H9 (cell line): ENCODE data around the gene TESK2. TPM values are rescaled to one million over a fixed set of nuclear protein-coding genes. Genes with fewer than 3 reads are reported as not detected.

ENCODE experiments used
- DNase-seq: peaks from one replicate; pipeline ENCODE4 v3.0.0-alpha.2; 2017
- H2AFZ ChIP-seq: one replicate; pipeline ENCODE4 v1.6.1; 2013; ENCODE audit warnings: mild to moderate bottlenecking, low read length, control low read depth, moderate library complexity
- H2AK5ac ChIP-seq: 2 replicates; pipeline ENCODE4 v1.6.1; 2013; ENCODE audit warnings: low read length, control low read depth, mixed read lengths; ENCODE audit not compliant: insufficient read length
- H2BK120ac ChIP-seq: one replicate; pipeline ENCODE4 v1.6.1; 2013; ENCODE audit warnings: low read depth, mild to moderate bottlenecking, low read length, control low read depth, inconsistent platforms; ENCODE audit not compliant: poor library complexity, severe bottlenecking
- H2BK12ac ChIP-seq: 2 replicates; pipeline ENCODE4 v1.6.1; 2013; ENCODE audit warnings: low read length, control low read depth, mixed read lengths, low read depth; ENCODE audit not compliant: insufficient read length
- H2BK15ac ChIP-seq: 2 replicates; pipeline ENCODE4 v1.6.1; 2013; ENCODE audit warnings: low read depth, low read length, control low read depth
- H2BK20ac ChIP-seq: one replicate; pipeline ENCODE4 v1.6.1; 2013; ENCODE audit warnings: low read depth, mild to moderate bottlenecking, low read length, control low read depth, inconsistent platforms; ENCODE audit not compliant: poor library complexity, severe bottlenecking
- H2BK5ac ChIP-seq: 2 replicates; pipeline ENCODE4 v1.6.1; 2013; ENCODE audit warnings: low read length, control low read depth, mixed read lengths; ENCODE audit not compliant: insufficient read length
- H3K14ac ChIP-seq: 2 replicates; pipeline ENCODE4 v1.6.1; 2013; ENCODE audit warnings: low read length, control low read depth; ENCODE audit not compliant: insufficient read depth
- H3K18ac ChIP-seq: 2 replicates; pipeline ENCODE4 v1.6.1; 2013; ENCODE audit warnings: low read depth, mild to moderate bottlenecking, mixed read lengths, low read length, control low read depth; ENCODE audit not compliant: insufficient read length
- H3K23ac ChIP-seq: 2 replicates; pipeline ENCODE4 v1.6.1; 2013; ENCODE audit warnings: low read length, control low read depth, mixed read lengths, low read depth; ENCODE audit not compliant: insufficient read length
- H3K23me2 ChIP-seq: 2 replicates; pipeline ENCODE4 v1.6.1; 2013; ENCODE audit warnings: low read depth, mild to moderate bottlenecking, mixed read lengths, low read length, control low read depth; ENCODE audit not compliant: insufficient read length, poor library complexity, severe bottlenecking
- H3K27ac ChIP-seq: 2 replicates; pipeline ENCODE4 v1.5.1; 2013; ENCODE audit warnings: low read length, control low read depth, mixed read lengths, low read depth; ENCODE audit not compliant: insufficient read length
- H3K27me3 ChIP-seq: 2 replicates; pipeline ENCODE4 v1.6.1; 2013; ENCODE audit warnings: low read length, control low read depth, inconsistent platforms; ENCODE audit not compliant: insufficient read depth
- H3K4ac ChIP-seq: 2 replicates; pipeline ENCODE4 v1.6.1; 2013; ENCODE audit warnings: low read depth, mild to moderate bottlenecking, control low read depth, inconsistent platforms, low read length, moderate library complexity
- H3K4me1 ChIP-seq: 2 replicates; pipeline ENCODE4 v1.6.1; 2013; ENCODE audit warnings: low read length, control low read depth, inconsistent platforms; ENCODE audit not compliant: insufficient read depth
- H3K4me2 ChIP-seq: 2 replicates; pipeline ENCODE4 v1.6.1; 2013; ENCODE audit warnings: low read length, control low read depth, mixed read lengths; ENCODE audit not compliant: insufficient read length, insufficient read depth
- H3K56ac ChIP-seq: 2 replicates; pipeline ENCODE4 v1.6.1; 2013; ENCODE audit warnings: low read depth, mild to moderate bottlenecking, mixed read lengths, low read length, control low read depth; ENCODE audit not compliant: insufficient read length
- H3K79me1 ChIP-seq: 2 replicates; pipeline ENCODE4 v1.6.1; 2013; ENCODE audit warnings: low read depth, mild to moderate bottlenecking, moderate library complexity, low read length, control low read depth, inconsistent platforms; ENCODE audit not compliant: insufficient read depth, poor library complexity, severe bottlenecking
- H3K79me2 ChIP-seq: 2 replicates; pipeline ENCODE4 v1.6.1; 2013; ENCODE audit warnings: low read length, control low read depth, inconsistent platforms; ENCODE audit not compliant: insufficient read depth
- H3K9ac ChIP-seq: 2 replicates; pipeline ENCODE4 v1.6.1; 2013; ENCODE audit warnings: low read length, control low read depth, mixed read lengths; ENCODE audit not compliant: insufficient read length; ENCODE audit errors: extremely low read depth
- H3K9me3 ChIP-seq: one replicate; pipeline ENCODE4 v1.6.1; 2013; ENCODE audit warnings: low read depth, low read length, inconsistent platforms; ENCODE audit not compliant: control insufficient read depth
- H3T11ph ChIP-seq: one replicate; pipeline ENCODE4 v1.6.1; 2013; ENCODE audit warnings: mild to moderate bottlenecking, low read length, control low read depth, inconsistent platforms
- H4K20me1 ChIP-seq: one replicate; pipeline ENCODE4 v1.6.1; 2013; ENCODE audit not compliant: control insufficient read depth, insufficient read length, insufficient read depth
- H4K5ac ChIP-seq: 2 replicates; pipeline ENCODE4 v1.6.1; 2013; ENCODE audit warnings: low read depth, mild to moderate bottlenecking, mixed read lengths, low read length, control low read depth; ENCODE audit not compliant: insufficient read length
- H4K8ac ChIP-seq: replicated peaks from 2 replicates; pipeline ENCODE4 v1.6.1; 2013; ENCODE audit warnings: low read length, control low read depth, mixed read lengths, low read depth; ENCODE audit not compliant: insufficient read length
- H4K91ac ChIP-seq: 2 replicates; pipeline ENCODE4 v1.6.1; 2013; ENCODE audit warnings: low read depth, mild to moderate bottlenecking, moderate library complexity, mixed read lengths, low read length, control low read depth; ENCODE audit not compliant: insufficient read length
- H3K27ac Mint-ChIP-seq, 3 experiments: 2 replicates in 2 of 3; 3 replicates in 1 of 3; pipeline ENCODE4 v1.8.0; 2020 to 2021; ENCODE audit warnings: mixed read lengths in 3 of 3, mild to moderate bottlenecking in 1 of 3, moderate library complexity in 1 of 3
- H3K27me3 Mint-ChIP-seq: 2 replicates; pipeline ENCODE4 v1.8.0; 2021; ENCODE audit warnings: low read depth, mild to moderate bottlenecking, moderate library complexity, mixed read lengths
- H3K36me3 Mint-ChIP-seq, 3 experiments: 2 replicates in 2 of 3; 3 replicates in 1 of 3; pipeline ENCODE4 v1.8.0; 2020 to 2021; ENCODE audit warnings: low read depth in 3 of 3, mixed read lengths in 3 of 3; ENCODE audit not compliant: insufficient read depth in 1 of 3
- H3K4me1 Mint-ChIP-seq, 2 experiments: 2 replicates each; pipeline ENCODE4 v1.8.0; 2020; ENCODE audit warnings: mixed read lengths in 2 of 2
- H3K4me3 Mint-ChIP-seq, 2 experiments: 2 replicates in 1 of 2; 3 replicates in 1 of 2; pipeline ENCODE4 v1.8.0; 2020 to 2021; ENCODE audit warnings: mild to moderate bottlenecking in 2 of 2, mixed read lengths in 2 of 2, moderate library complexity in 1 of 2
- H3K9me3 Mint-ChIP-seq, 2 experiments: 2 replicates in 1 of 2; 3 replicates in 1 of 2; pipeline ENCODE4 v1.8.0; 2020; ENCODE audit warnings: mild to moderate bottlenecking in 2 of 2, mixed read lengths in 2 of 2, moderate library complexity in 1 of 2
- WGBS: extraction: QIAGEN DNeasy Blood & Tissue Kit; methylation state at CpG from one replicate; pipeline ENCODE4 v1.1.7; 2013; ENCODE audit warnings: missing lambda C conversion rate, low lambda C conversion rate, mixed read lengths; ENCODE audit not compliant: insufficient read length; ENCODE audit errors: extremely low coverage; 5-methylcytosine and 5-hydroxymethylcytosine counted together
- total RNA-seq: library from RNA; stranded (reverse); gene quantifications from 2 replicates; pipeline ENCODE4 v1.2.1, GENCODE V29; 2021
- TF ChIP-seq, protein P1 (sequence below): fragments of 200-600 bp; sonication (generic); conservative IDR thresholded peaks from 3 replicates; pipeline ENCODE4 v1.8.0; 2021; ENCODE audit warnings: antibody characterized with exemption, mild to moderate bottlenecking

The TESK2 gene
- total RNA-seq, 1 experiment from 2014 or later: 7.2 TPM

DNA sequence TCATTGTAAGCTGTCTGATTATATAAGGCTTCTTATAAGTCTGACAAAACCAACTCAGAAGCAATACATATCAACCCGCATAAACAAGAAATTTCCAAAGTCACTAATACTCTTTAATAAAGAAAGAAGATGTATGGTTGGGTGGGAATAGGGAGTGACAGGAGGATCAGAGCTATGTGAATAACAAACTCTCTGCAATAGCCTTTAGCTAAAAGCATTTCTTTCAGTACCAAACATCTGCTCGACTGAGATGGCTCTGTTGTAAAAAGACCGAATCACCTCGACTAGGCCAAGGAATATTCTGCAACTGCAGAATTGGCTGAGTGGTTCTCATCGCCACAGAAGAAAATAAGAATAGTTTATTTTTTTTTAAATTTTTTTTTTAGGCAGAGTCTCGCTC lies 111.4 kb downstream of the TESK2 start:
- H3K9me3 ChIP-seq: no peaks in the 10 kb centered on the region
- H3K23ac ChIP-seq: no peak overlapping the region
- H3K27ac Mint-ChIP-seq: no peak overlapping the region; a peak in 1 of 7 replicates
- no peaks in the 10 kb centered on the region for H3K23me2 ChIP-seq
- H3K9ac ChIP-seq: no peak overlapping the region
- no peak overlapping the region for H2AK5ac ChIP-seq
- no peak overlapping the region for H2AFZ ChIP-seq
- no peak overlapping the region for H2BK5ac ChIP-seq
- H3K27me3 Mint-ChIP-seq: no peaks in the 10 kb centered on the region
- no peaks in the 10 kb centered on the region for H3K79me2 ChIP-seq
- H3K79me1 ChIP-seq: no peaks in the 10 kb centered on the region
- TF ChIP-seq, protein P1, sequence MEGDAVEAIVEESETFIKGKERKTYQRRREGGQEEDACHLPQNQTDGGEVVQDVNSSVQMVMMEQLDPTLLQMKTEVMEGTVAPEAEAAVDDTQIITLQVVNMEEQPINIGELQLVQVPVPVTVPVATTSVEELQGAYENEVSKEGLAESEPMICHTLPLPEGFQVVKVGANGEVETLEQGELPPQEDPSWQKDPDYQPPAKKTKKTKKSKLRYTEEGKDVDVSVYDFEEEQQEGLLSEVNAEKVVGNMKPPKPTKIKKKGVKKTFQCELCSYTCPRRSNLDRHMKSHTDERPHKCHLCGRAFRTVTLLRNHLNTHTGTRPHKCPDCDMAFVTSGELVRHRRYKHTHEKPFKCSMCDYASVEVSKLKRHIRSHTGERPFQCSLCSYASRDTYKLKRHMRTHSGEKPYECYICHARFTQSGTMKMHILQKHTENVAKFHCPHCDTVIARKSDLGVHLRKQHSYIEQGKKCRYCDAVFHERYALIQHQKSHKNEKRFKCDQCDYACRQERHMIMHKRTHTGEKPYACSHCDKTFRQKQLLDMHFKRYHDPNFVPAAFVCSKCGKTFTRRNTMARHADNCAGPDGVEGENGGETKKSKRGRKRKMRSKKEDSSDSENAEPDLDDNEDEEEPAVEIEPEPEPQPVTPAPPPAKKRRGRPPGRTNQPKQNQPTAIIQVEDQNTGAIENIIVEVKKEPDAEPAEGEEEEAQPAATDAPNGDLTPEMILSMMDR: no peak
- no peak overlapping the region for H2BK120ac ChIP-seq
- H3K18ac ChIP-seq: no peak overlapping the region
- H3K56ac ChIP-seq: no peak overlapping the region
- no peak overlapping the region for H3K14ac ChIP-seq
- no peak overlapping the region for H4K91ac ChIP-seq
- H2BK20ac ChIP-seq: no peak overlapping the region
- H3K27ac ChIP-seq: no peak overlapping the region
- no peaks in the 10 kb centered on the region for H3K4me1 ChIP-seq
- no peaks in the 10 kb centered on the region for H3K36me3 Mint-ChIP-seq
- no peak overlapping the region for H3K4me3 Mint-ChIP-seq
- H3K27me3 ChIP-seq: no peaks in the 10 kb centered on the region
- H2BK15ac ChIP-seq: no peak overlapping the region
- H3K9me3 Mint-ChIP-seq: no peaks in the 10 kb centered on the region
- H3K4me2 ChIP-seq: no peak overlapping the region
- no peak overlapping the region for H2BK12ac ChIP-seq
- H3K4me1 Mint-ChIP-seq: no peaks in the 10 kb centered on the region
- H3K4ac ChIP-seq: no peak overlapping the region
- DNase-seq: no peak
- no CpG with 5 or more reads among the region's 6 CpGs for WGBS
- H4K5ac ChIP-seq: no peak overlapping the region
- H4K20me1 ChIP-seq: no peaks in the 10 kb centered on the region
- H4K8ac ChIP-seq: no peak overlapping the region
- H3T11ph ChIP-seq: no peak overlapping the region
